Neutrophil (primary cell): ENCODE results near the gene PPM1F.

Source experiments
- H3K27ac ChIP-seq: fragments of 200-600 bp; sonication (generic); 2 replicates; pipeline ENCODE4 v1.5.1; 2016; ENCODE audit warnings: mild to moderate bottlenecking, moderate library complexity
- H3K27me3 ChIP-seq: fragments of 200-600 bp; sonication (generic); 2 replicates; pipeline ENCODE4 v1.6.0; 2016; ENCODE audit warnings: mild to moderate bottlenecking
- H3K36me3 ChIP-seq: fragments of 200-600 bp; sonication (generic); 2 replicates; pipeline ENCODE4 v1.5.1; 2017
- H3K4me1 ChIP-seq, 2 experiments: fragments of 200-600 bp in 1 of 2; sonication (generic) in 1 of 2; 1 replicate in 1 of 2; 2 replicates in 1 of 2; pipeline versions ENCODE4 v1.5.1 to v1.6.1; 2013 to 2016; ENCODE audit warnings: low read depth in 1 of 2, low read length in 1 of 2, mild to moderate bottlenecking in 1 of 2, moderate library complexity in 1 of 2; ENCODE audit not compliant: control insufficient read depth in 1 of 2, insufficient read depth in 1 of 2
- H3K4me3 ChIP-seq, 2 experiments: fragments of 200-600 bp in 1 of 2; sonication (generic) in 1 of 2; 1 replicate in 1 of 2; 2 replicates in 1 of 2; pipeline ENCODE4 v1.5.1; 2013 to 2016; ENCODE audit warnings: low read depth in 1 of 2, low read length in 1 of 2, mild to moderate bottlenecking in 1 of 2, moderate library complexity in 1 of 2
- H3K9me3 ChIP-seq: fragments of 200-600 bp; sonication (generic); 2 replicates; pipeline ENCODE4 v1.5.1; 2016
- CTCF ChIP-seq: fragments of 200-600 bp; sonication (generic); IDR thresholded peaks from 2 replicates; pipeline ENCODE4 v1.5.1; 2016; ENCODE audit warnings: antibody characterized with exemption

Gene PPM1F

DNA sequence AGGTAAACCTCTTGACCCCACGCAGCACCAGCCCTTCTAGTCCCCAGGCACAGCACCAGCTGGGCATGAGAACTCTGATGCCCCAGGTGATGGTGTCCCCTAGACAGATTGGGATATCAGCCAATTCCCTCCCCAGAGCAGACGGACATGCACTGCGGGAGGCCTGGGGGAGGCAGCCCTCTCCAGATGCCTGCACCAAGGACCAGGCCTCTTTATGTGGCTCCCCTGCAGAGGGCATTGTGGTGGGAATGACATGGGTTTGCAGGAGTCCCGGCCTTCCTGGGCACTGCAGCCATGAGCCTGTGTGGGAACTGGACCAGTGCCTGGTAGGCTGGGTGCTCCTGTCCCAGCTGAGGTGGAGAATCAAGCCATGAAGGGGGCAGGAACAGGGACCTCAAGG lies 25.9 kb downstream of the PPM1F start:
- Histone ChIP-seq H3K4me1 (no peaks in the 10 kb centered on the region), H3K4me3 (no peak overlapping the region), H3K27me3 (no peaks in the 10 kb centered on the region), H3K27ac (no peak overlapping the region), H3K9me3 (no peaks in the 10 kb centered on the region), H3K36me3 (peaks cover 91% of the 10 kb centered on the region)
- no peak for TF ChIP-seq CTCF

GRCh38 chr22:21923163-21923561 lies 29.5 kb downstream of the PPM1F start:
- TF ChIP-seq CTCF = no peak
- no peaks in the 10 kb centered on the region for H3K4me1 ChIP-seq
- H3K36me3 ChIP-seq = peaks cover 89% of the 10 kb centered on the region
- no peak overlapping the region for H3K27ac ChIP-seq
- no peaks in the 10 kb centered on the region for H3K27me3 ChIP-seq
- H3K9me3 ChIP-seq = no peaks in the 10 kb centered on the region
- H3K4me3 ChIP-seq = no peak overlapping the region

GRCh38 chr22:21922370-21923162 lies 30.1 kb downstream of the PPM1F start:
- no peaks in the 10 kb centered on the region for H3K4me1 ChIP-seq
- TF ChIP-seq CTCF = no peak
- no peaks in the 10 kb centered on the region for H3K27me3 ChIP-seq
- H3K9me3 ChIP-seq = no peaks in the 10 kb centered on the region
- peaks cover 84% of the 10 kb centered on the region for H3K36me3 ChIP-seq
- no peak overlapping the region for H3K4me3 ChIP-seq
- H3K27ac ChIP-seq = no peak overlapping the region

DNA sequence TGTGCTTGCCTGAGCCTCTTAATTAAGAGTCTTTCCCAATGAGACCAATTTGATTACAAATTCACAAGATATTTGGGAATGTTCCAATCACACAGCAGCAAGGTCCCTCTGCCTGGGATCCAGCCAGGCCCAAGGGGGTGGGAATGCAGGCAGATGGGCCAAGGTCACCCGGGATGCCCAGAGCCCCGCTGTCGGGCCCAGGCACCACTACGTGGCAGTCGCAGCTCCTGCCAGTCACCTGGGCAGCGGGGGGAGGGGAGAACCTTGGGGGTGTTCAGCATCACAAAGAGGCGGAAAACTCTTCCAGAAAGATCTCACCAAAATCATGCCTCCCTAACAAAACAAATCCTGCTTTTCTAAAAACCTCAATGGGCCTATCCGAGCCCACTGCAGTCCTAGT lies 30.9 kb downstream of the PPM1F start:
- H3K27ac ChIP-seq = no peak overlapping the region
- peaks cover 76% of the 10 kb centered on the region for H3K36me3 ChIP-seq
- no peaks in the 10 kb centered on the region for H3K4me1 ChIP-seq
- TF ChIP-seq CTCF = no peak
- H3K4me3 ChIP-seq = no peak overlapping the region
- H3K27me3 ChIP-seq = no peaks in the 10 kb centered on the region
- H3K9me3 ChIP-seq = no peaks in the 10 kb centered on the region

GRCh38 chr22:21921184-21921721 lies 31.4 kb downstream of the PPM1F start:
- TF ChIP-seq CTCF = no peak
- no peaks in the 10 kb centered on the region for H3K4me1 ChIP-seq
- no peaks in the 10 kb centered on the region for H3K9me3 ChIP-seq
- H3K27me3 ChIP-seq = no peaks in the 10 kb centered on the region
- peaks cover 71% of the 10 kb centered on the region for H3K36me3 ChIP-seq
- no peak overlapping the region for H3K4me3 ChIP-seq
- no peak overlapping the region for H3K27ac ChIP-seq
